ENCODE data around the gene SCGB1D1. TPM values are rescaled to one million over a fixed set of nuclear protein-coding genes. Genes with fewer than 3 reads are reported as not detected.

The SCGB1D1 gene
- total and polyA plus RNA-seq, 12 donors: not detected

DNA sequence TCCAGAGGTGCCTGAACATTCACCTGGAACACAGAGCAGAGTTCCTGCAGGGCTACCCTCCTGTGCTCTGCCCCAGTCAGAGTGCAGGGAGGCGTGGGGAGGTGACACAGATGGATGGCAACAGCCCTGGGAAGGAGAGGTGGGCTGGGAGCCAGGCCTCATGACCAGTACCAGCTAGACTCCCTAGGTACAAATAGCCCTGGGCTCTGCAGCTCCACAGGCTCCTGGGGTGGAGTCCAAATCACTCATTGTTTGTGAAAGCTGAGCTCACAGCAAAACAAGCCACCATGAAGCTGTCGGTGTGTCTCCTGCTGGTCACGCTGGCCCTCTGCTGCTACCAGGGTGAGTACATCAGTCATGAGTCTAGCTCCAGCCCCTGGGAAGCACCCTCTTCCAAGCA is 52.0 kb downstream of the SCGB1D1 start, which contains the start of gene SCGB1D2:
Gene SCGB1D2 (plus strand): TSS at position 219 of the 400 bp plus-strand sequence. CDS start 69 bp downstream, at position 288.
- 11 to 23% (median 16%) methylated on average over 3 of the region's 3 CpGs; no CpG with 5 or more reads in 1 of the 4 donors for WGBS, 4 donors
- no peaks in the 10 kb centered on the region for H3K4me1 ChIP-seq (replicated peaks in 1 of 2)
- no peaks in the 10 kb centered on the region for H3K9me3 ChIP-seq (replicated peaks in 1 of 3)
- intact Hi-C loops (cut with DNase I): no loop called here
- no peak within 1 kb of the TSS for H3K27ac ChIP-seq
- no peaks in the 10 kb centered on the region for H3K36me3 ChIP-seq (replicated peaks in 1 of 2)
- H3K27me3 ChIP-seq: peaks cover 5% of the 10 kb centered on the region
- no peak within 1 kb of the TSS for H3K4me3 ChIP-seq
- DNase-seq: peak; percentile 36 to 83 (median 65)
- TF ChIP-seq CTCF (IDR thresholded peaks at IDR 0.05) (no peak), POLR2A (IDR thresholded peaks at IDR 0.05) (no peak)

Other genes with a start within 250 kb of the SCGB1D1 start
- 1 to 10 TPM in 8 of 9 donors, under 1 TPM in 1; 0.44 to 5.2 (median 3.7) TPM for gene BEST1, start 239.9 kb upstream of the SCGB1D1 start, total RNA-seq
- 1 to 10 TPM; 1.4 to 6.8 (median 4.8) TPM for gene BEST1, start 239.9 kb upstream of the SCGB1D1 start, polyA plus RNA-seq
- gene FTH1, start 222.6 kb upstream of the SCGB1D1 start, total RNA-seq: 1,000 to 10,000 TPM in 8 of 9 donors, 100 to 1,000 TPM in 1; 530 to 5,565 (median 3,591) TPM
- 1,000 to 10,000 TPM; 2,586 to 4,544 (median 2,902) TPM for gene FTH1, start 222.6 kb upstream of the SCGB1D1 start, polyA plus RNA-seq
- 10 to 100 TPM in 8 of 9 donors, 1 to 10 TPM in 1; 7.3 to 23.2 (median 15.4) TPM for gene INCENP, start 66.2 kb upstream of the SCGB1D1 start, total RNA-seq
- gene INCENP, start 66.2 kb upstream of the SCGB1D1 start, polyA plus RNA-seq: 1 to 10 TPM; 1.4 to 6.8 (median 4.5) TPM
- gene SCGB2A1, start 18.5 kb downstream of the SCGB1D1 start, total RNA-seq: not detected
- not detected for gene SCGB2A1, start 18.5 kb downstream of the SCGB1D1 start, polyA plus RNA-seq
- 1 to 10 TPM in 3 of 9 donors, under 1 TPM in 1, not detected in 5; 0.54 to 4.9 (median 2.6) TPM for gene SCGB1D2, start 52.0 kb downstream of the SCGB1D1 start, total RNA-seq
- gene SCGB1D2, start 52.0 kb downstream of the SCGB1D1 start, polyA plus RNA-seq: 10 to 100 TPM in 1 of 3 donors, 1 to 10 TPM in 2; 2.0 to 13.3 (median 5.8) TPM
- not detected for gene SCGB2A2, start 79.9 kb downstream of the SCGB1D1 start, total RNA-seq
- not detected for gene SCGB2A2, start 79.9 kb downstream of the SCGB1D1 start, polyA plus RNA-seq
- not detected for gene SCGB1D4, start 108.9 kb downstream of the SCGB1D1 start, total RNA-seq
- not detected for gene SCGB1D4, start 108.9 kb downstream of the SCGB1D1 start, polyA plus RNA-seq
- 10 to 100 TPM in 1 of 9 donors, 1 to 10 TPM in 7, under 1 TPM in 1; 0.48 to 17.2 (median 4.8) TPM for gene ASRGL1, start 147.2 kb downstream of the SCGB1D1 start, total RNA-seq
- 1 to 10 TPM; 3.6 to 6.8 (median 4.0) TPM for gene ASRGL1, start 147.2 kb downstream of the SCGB1D1 start, polyA plus RNA-seq
- 1 to 10 TPM in 2 of 9 donors, not detected in 7; 1.7 to 3.1 TPM for gene SCGB1A1, start 228.8 kb downstream of the SCGB1D1 start, total RNA-seq
- 1 to 10 TPM in 1 of 3 donors, not detected in 2; 1.5 TPM for gene SCGB1A1, start 228.8 kb downstream of the SCGB1D1 start, polyA plus RNA-seq

Measured in adrenal gland (tissue), 12 donors.